Stimulated activated CD4-positive, alpha-beta T cell treated with anti-CD3 and anti-CD28 coated beads, Interleukin-2, amount 100 ng/mL, for 4 hours (primary cell): Measurements from ENCODE around the gene TBATA.

Source experiments
- DNase-seq: peaks from one replicate; pipeline ENCODE4 v3.0.0-alpha.2; 2020; ENCODE audit warnings: low read depth

TBATA gene

GRCh38 chr10:70809011-70809611 lies 23.9 kb upstream of the TBATA start:
- DNase-seq: no peak

- DNase-seq: no peak
These were observed 22.4 kb upstream of the TBATA start for GRCh38 chr10:70807556-70807955.

- DNase-seq: no peak
These were observed 21.7 kb upstream of the TBATA start for GRCh38 chr10:70806841-70807240.

GRCh38 chr10:70805619-70806215 lies 20.5 kb upstream of the TBATA start:
- no peak for DNase-seq

GRCh38 chr10:70804421-70804808 lies 19.2 kb upstream of the TBATA start:
- DNase-seq: no peak

- DNase-seq: no peak
These were observed 18.7 kb upstream of the TBATA start for GRCh38 chr10:70803775-70804420.

GRCh38 chr10:70801854-70802253 lies 16.7 kb upstream of the TBATA start:
- no peak for DNase-seq

- no peak for DNase-seq
These were observed 13.9 kb upstream of the TBATA start for GRCh38 chr10:70799124-70799523.

GRCh38 chr10:70797840-70798239 lies 12.7 kb upstream of the TBATA start:
- DNase-seq: no peak

GRCh38 chr10:70795613-70796012 lies 10.4 kb upstream of the TBATA start:
- no peak for DNase-seq

- DNase-seq: no peak
These were observed 6.3 kb upstream of the TBATA start for GRCh38 chr10:70791386-70792039.

- DNase-seq: no peak
These were observed 1.7 kb upstream of the TBATA start for GRCh38 chr10:70786799-70787415.

GRCh38 chr10:70784471-70784870 lies 706 bp downstream of the TBATA start:
- DNase-seq: no peak

GRCh38 chr10:70784016-70784415 lies 1.2 kb downstream of the TBATA start:
- DNase-seq: no peak

GRCh38 chr10:70782746-70783680 lies 2.2 kb downstream of the TBATA start:
- no peak for DNase-seq

GRCh38 chr10:70782086-70782745 lies 3.0 kb downstream of the TBATA start:
- no peak for DNase-seq

GRCh38 chr10:70781461-70782051 lies 3.6 kb downstream of the TBATA start:
- DNase-seq: no peak

- no peak for DNase-seq
These were observed 4.4 kb downstream of the TBATA start for GRCh38 chr10:70780772-70781171.

GRCh38 chr10:70780370-70780760 lies 4.8 kb downstream of the TBATA start:
- no peak for DNase-seq

GRCh38 chr10:70779511-70780369 lies 5.4 kb downstream of the TBATA start:
- no peak for DNase-seq
